Neural cell (in vitro differentiated cells): ENCODE measurements around the gene FBLN7. TPM values are rescaled to one million over a fixed set of nuclear protein-coding genes. Genes with fewer than 3 reads are reported as not detected.

Source experiments
- H2AFZ ChIP-seq: fragments of 200-600, 300-800 bp; sonication (generic), shearing (Covaris generic); 2 replicates; pipeline ENCODE4 v1.6.0; 2014; ENCODE audit warnings: low read depth, mild to moderate bottlenecking, antibody characterized with exemption, low read length, moderate library complexity
- H3F3A ChIP-seq: fragments of 200-600 bp; shearing (Covaris generic); 2 replicates; pipeline ENCODE4 v1.6.1; 2016; ENCODE audit warnings: mild to moderate bottlenecking, moderate library complexity, mixed read lengths, antibody characterized with exemption, low read length; ENCODE audit not compliant: insufficient read depth, poor library complexity, severe bottlenecking
- H3K27ac ChIP-seq: fragments of 200-600, 300-800 bp; sonication (generic), shearing (Covaris generic); 2 replicates; pipeline ENCODE4 v1.5.1; 2014; ENCODE audit warnings: mild to moderate bottlenecking, low read length, moderate library complexity
- H3K27me3 ChIP-seq: fragments of 300-800, 200-600 bp; sonication (generic), shearing (Covaris generic); 2 replicates; pipeline ENCODE4 v1.6.0; 2014; ENCODE audit warnings: mild to moderate bottlenecking, low read depth, low read length, moderate library complexity; ENCODE audit not compliant: insufficient read depth
- H3K36me3 ChIP-seq: fragments of 300-800, 200-600 bp; sonication (generic), shearing (Covaris generic); 2 replicates; pipeline ENCODE4 v1.5.1; 2014; ENCODE audit warnings: mild to moderate bottlenecking, antibody characterized with exemption, low read length, moderate library complexity; ENCODE audit not compliant: insufficient read depth
- H3K4me2 ChIP-seq: fragments of 300-800, 200-600 bp; sonication (generic), shearing (Covaris generic); 2 replicates; pipeline ENCODE4 v1.6.0; 2014; ENCODE audit warnings: mild to moderate bottlenecking, low read length
- H3K4me3 ChIP-seq: fragments of 300-800, 200-600 bp; sonication (generic), shearing (Covaris generic); 2 replicates; pipeline ENCODE4 v1.5.1; 2014; ENCODE audit warnings: mild to moderate bottlenecking, low read length, moderate library complexity
- H3K79me2 ChIP-seq: fragments of 200-600 bp; shearing (Covaris generic); replicated peaks from 2 replicates; pipeline ENCODE4 v1.6.0; 2014; ENCODE audit warnings: mild to moderate bottlenecking, low read length, moderate library complexity; ENCODE audit not compliant: insufficient read depth
- H3K9ac ChIP-seq: fragments of 300-800, 200-600 bp; sonication (generic), shearing (Covaris generic); 2 replicates; pipeline ENCODE4 v1.6.1; 2016; ENCODE audit warnings: mild to moderate bottlenecking, low read length, mixed read lengths
- H3K9me2 ChIP-seq: fragments of 200-600 bp; shearing (Covaris generic); 2 replicates; pipeline ENCODE4 v1.6.1; 2016; ENCODE audit warnings: mild to moderate bottlenecking, low read length, mixed read lengths; ENCODE audit not compliant: insufficient read depth
- H3K9me3 ChIP-seq: fragments of 200-600, 300-800 bp; sonication (generic), shearing (Covaris generic); 2 replicates; pipeline ENCODE4 v1.6.1; 2016; ENCODE audit warnings: mild to moderate bottlenecking, mixed run types, low read length, moderate library complexity, mixed read lengths
- H4K20me1 ChIP-seq: fragments of 200-600 bp; shearing (Covaris generic); 2 replicates; pipeline ENCODE4 v1.6.1; 2016; ENCODE audit warnings: mild to moderate bottlenecking, mixed run types; ENCODE audit not compliant: insufficient read depth
- EP300 ChIP-seq: fragments of 450-650 bp; conservative IDR thresholded peaks from 2 replicates; pipeline ENCODE4 v1.6.1; 2014; ENCODE audit warnings: antibody characterized with exemption, mild to moderate bottlenecking, moderate library complexity; ENCODE audit not compliant: poor library complexity, severe bottlenecking
- EZH2 ChIP-seq: fragments of 200-600, 300-800 bp; shearing (Covaris generic), sonication (generic); IDR thresholded peaks from 2 replicates; pipeline ENCODE4 v1.6.1; 2014; ENCODE audit warnings: antibody characterized with exemption, low read length, borderline replicate concordance, mild to moderate bottlenecking; ENCODE audit not compliant: insufficient read depth, poor library complexity, severe bottlenecking
- MXI1 ChIP-seq: fragments of 450-650 bp; conservative IDR thresholded peaks from 2 replicates; pipeline ENCODE4 v1.6.1; 2014; ENCODE audit warnings: antibody characterized with exemption, mild to moderate bottlenecking; ENCODE audit not compliant: poor library complexity, severe bottlenecking
- POLR2AphosphoS5 ChIP-seq: IDR thresholded peaks from 2 replicates; pipeline ENCODE4 v1.6.1; 2012
- RAD21 ChIP-seq: fragments of 450-650 bp; conservative IDR thresholded peaks from 2 replicates; pipeline ENCODE4 v1.6.1; 2014; ENCODE audit warnings: antibody characterized with exemption, mild to moderate bottlenecking, moderate library complexity
- SMC3 ChIP-seq: fragments of 450-650 bp; conservative IDR thresholded peaks from 2 replicates; pipeline ENCODE4 v1.6.1; 2014; ENCODE audit warnings: antibody characterized with exemption, mild to moderate bottlenecking, moderate library complexity; ENCODE audit not compliant: poor library complexity
- TAF1 ChIP-seq: IDR thresholded peaks from 2 replicates; pipeline ENCODE4 v1.6.1; 2012; ENCODE audit warnings: low read depth
- polyA plus RNA-seq: library from polyadenylated mRNA; depleted of rRNA; stranded (reverse); fragments of >200 nt; gene quantifications from 2 replicates; pipeline ENCODE4 v1.2.3, GENCODE V29; 2014
- TF ChIP-seq, protein P1 (sequence below): fragments of 450-650 bp; IDR thresholded peaks from 2 replicates; pipeline ENCODE4 v1.5.1; 2014; ENCODE audit warnings: antibody characterized with exemption, mild to moderate bottlenecking, moderate library complexity; ENCODE audit not compliant: poor library complexity, severe bottlenecking
- TF ChIP-seq, protein P2 (sequence below): IDR thresholded peaks from 2 replicates; pipeline ENCODE4 v1.6.1; 2012; ENCODE audit warnings: borderline replicate concordance

FBLN7 gene
- polyA plus RNA-seq, 1 donor from 2014 or later, result not detected

DNA sequence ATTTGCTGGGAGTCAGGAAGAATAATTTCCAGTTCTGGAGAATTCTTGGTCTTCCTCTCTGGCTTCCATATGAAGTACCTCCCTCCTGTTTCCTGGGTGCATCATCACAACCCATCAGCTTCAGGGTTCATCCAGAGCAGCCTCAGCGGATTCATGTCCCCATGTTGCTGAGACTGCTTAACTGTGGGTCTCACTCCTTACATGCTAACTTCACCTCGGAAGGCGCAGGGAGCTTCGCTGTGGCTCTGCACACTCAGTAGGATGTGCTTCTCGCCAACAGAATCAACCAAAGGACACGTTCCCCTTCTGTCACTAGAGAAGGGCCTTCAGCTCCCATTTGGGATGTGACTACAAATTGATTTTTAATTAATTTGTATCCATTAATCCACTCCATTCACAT is 24.2 kb downstream of the FBLN7 start:
- Histone ChIP-seq H4K20me1 (no peaks in the 10 kb centered on the region), H3K4me2 (no peak overlapping the region), H3K36me3 (no peaks in the 10 kb centered on the region), H3K27ac (no peak overlapping the region), H3K9ac (no peak overlapping the region), H3K79me2 (no peaks in the 10 kb centered on the region), H3F3A (no peaks in the 10 kb centered on the region), H3K9me2 (no peaks in the 10 kb centered on the region), H3K27me3 (no peaks in the 10 kb centered on the region), H2AFZ (no peak overlapping the region), H3K4me3 (no peak overlapping the region), H3K9me3 (no peaks in the 10 kb centered on the region)
- TF ChIP-seq MXI1 (no peak), RAD21 (no peak), POLR2AphosphoS5 (no peak), EZH2 (no peak)
- TF ChIP-seq, protein P1, sequence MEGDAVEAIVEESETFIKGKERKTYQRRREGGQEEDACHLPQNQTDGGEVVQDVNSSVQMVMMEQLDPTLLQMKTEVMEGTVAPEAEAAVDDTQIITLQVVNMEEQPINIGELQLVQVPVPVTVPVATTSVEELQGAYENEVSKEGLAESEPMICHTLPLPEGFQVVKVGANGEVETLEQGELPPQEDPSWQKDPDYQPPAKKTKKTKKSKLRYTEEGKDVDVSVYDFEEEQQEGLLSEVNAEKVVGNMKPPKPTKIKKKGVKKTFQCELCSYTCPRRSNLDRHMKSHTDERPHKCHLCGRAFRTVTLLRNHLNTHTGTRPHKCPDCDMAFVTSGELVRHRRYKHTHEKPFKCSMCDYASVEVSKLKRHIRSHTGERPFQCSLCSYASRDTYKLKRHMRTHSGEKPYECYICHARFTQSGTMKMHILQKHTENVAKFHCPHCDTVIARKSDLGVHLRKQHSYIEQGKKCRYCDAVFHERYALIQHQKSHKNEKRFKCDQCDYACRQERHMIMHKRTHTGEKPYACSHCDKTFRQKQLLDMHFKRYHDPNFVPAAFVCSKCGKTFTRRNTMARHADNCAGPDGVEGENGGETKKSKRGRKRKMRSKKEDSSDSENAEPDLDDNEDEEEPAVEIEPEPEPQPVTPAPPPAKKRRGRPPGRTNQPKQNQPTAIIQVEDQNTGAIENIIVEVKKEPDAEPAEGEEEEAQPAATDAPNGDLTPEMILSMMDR, result no peak
- TF ChIP-seq, protein P2, sequence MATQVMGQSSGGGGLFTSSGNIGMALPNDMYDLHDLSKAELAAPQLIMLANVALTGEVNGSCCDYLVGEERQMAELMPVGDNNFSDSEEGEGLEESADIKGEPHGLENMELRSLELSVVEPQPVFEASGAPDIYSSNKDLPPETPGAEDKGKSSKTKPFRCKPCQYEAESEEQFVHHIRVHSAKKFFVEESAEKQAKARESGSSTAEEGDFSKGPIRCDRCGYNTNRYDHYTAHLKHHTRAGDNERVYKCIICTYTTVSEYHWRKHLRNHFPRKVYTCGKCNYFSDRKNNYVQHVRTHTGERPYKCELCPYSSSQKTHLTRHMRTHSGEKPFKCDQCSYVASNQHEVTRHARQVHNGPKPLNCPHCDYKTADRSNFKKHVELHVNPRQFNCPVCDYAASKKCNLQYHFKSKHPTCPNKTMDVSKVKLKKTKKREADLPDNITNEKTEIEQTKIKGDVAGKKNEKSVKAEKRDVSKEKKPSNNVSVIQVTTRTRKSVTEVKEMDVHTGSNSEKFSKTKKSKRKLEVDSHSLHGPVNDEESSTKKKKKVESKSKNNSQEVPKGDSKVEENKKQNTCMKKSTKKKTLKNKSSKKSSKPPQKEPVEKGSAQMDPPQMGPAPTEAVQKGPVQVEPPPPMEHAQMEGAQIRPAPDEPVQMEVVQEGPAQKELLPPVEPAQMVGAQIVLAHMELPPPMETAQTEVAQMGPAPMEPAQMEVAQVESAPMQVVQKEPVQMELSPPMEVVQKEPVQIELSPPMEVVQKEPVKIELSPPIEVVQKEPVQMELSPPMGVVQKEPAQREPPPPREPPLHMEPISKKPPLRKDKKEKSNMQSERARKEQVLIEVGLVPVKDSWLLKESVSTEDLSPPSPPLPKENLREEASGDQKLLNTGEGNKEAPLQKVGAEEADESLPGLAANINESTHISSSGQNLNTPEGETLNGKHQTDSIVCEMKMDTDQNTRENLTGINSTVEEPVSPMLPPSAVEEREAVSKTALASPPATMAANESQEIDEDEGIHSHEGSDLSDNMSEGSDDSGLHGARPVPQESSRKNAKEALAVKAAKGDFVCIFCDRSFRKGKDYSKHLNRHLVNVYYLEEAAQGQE, result no peak

DNA sequence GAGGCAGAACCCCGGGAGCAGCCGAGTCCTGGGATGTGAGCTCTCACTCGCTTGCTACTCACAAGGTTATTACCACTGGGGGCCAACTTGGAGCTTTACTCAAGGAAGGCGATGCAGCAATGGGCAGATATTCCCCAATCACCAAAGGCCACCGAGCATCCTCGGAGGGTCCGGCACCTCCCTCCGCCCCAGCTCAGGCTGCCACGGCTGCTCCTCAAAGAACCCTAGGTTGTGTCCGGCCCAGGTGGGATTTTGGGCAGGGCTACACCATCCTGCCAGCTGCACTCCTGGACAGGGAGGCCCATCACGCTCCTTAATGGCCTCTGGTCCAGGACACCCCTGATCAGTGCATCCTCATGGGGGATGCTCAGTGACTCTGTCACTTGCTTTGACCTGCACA is 24.8 kb downstream of the FBLN7 start:
- no peaks in the 10 kb centered on the region for H3K9me2 ChIP-seq
- no peaks in the 10 kb centered on the region for H3K79me2 ChIP-seq
- no peak overlapping the region for H3K9ac ChIP-seq

More for the DNA sequence above, 24.8 kb downstream of the FBLN7 start:
- no peaks in the 10 kb centered on the region for H3K9me3 ChIP-seq
- H3K4me3 ChIP-seq, result no peak overlapping the region
- no peaks in the 10 kb centered on the region for H3F3A ChIP-seq
- no peak for TF ChIP-seq EZH2
- TF ChIP-seq, protein P1, result no peak
- TF ChIP-seq RAD21, result no peak
- TF ChIP-seq SMC3, result no peak
- TF ChIP-seq, protein P2, result no peak
- no peak for TF ChIP-seq TAF1
- no peak for TF ChIP-seq MXI1
- no peak for TF ChIP-seq POLR2AphosphoS5
- TF ChIP-seq EP300, result no peak
- H4K20me1 ChIP-seq, result no peaks in the 10 kb centered on the region
- H3K27me3 ChIP-seq, result no peaks in the 10 kb centered on the region
- no peak overlapping the region for H3K27ac ChIP-seq
- no peak overlapping the region for H3K4me2 ChIP-seq
- no peak overlapping the region for H2AFZ ChIP-seq
- H3K36me3 ChIP-seq, result no peaks in the 10 kb centered on the region
